Keratinocyte (primary cell): Measurements from ENCODE around the gene WNK4. TPM values are rescaled to one million over a fixed set of nuclear protein-coding genes. Genes with fewer than 3 reads are reported as not detected.
"Not testable (repeated sequence)": the region's sequence is repeated elsewhere in the genome, so short reads cannot be mapped to it uniquely, and the experiment has no call there.

Experiments
- DNase-seq: peaks from one replicate; pipeline ENCODE4 v3.0.0-alpha.2; 2011; ENCODE audit warnings: low read depth, missing footprints, low spot score
- FAIRE-seq: peaks from 2 replicates; lab custom pipeline; 2011; peaks lifted over from hg19 to GRCh38; lab: Jason Lieb, UNC
- H2AFZ ChIP-seq: 2 replicates; pipeline ENCODE4 v1.6.0; 2012; ENCODE audit warnings: low read length, control low read depth, inconsistent platforms; ENCODE audit not compliant: control insufficient read depth
- H3K27ac ChIP-seq: 2 replicates; pipeline ENCODE4 v1.5.1; 2011; ENCODE audit warnings: low read length; ENCODE audit not compliant: control insufficient read depth, insufficient read depth
- H3K27me3 ChIP-seq: 3 replicates; pipeline ENCODE4 v1.6.0; 2011; ENCODE audit warnings: low read length; ENCODE audit not compliant: control insufficient read depth, insufficient read depth; ENCODE audit errors: extremely low read depth
- H3K36me3 ChIP-seq, 2 experiments: 2 replicates in 1 of 2; 3 replicates in 1 of 2; pipeline ENCODE4 v1.5.1; 2011; ENCODE audit warnings: low read length in 2 of 2, mild to moderate bottlenecking in 1 of 2; ENCODE audit not compliant: control insufficient read depth in 2 of 2, insufficient read depth in 2 of 2; ENCODE audit errors: extremely low read depth in 1 of 2
- H3K4me1 ChIP-seq: 3 replicates; pipeline ENCODE4 v1.5.1; 2011; ENCODE audit warnings: low read length; ENCODE audit not compliant: control insufficient read depth, insufficient read depth; ENCODE audit errors: extremely low read depth
- H3K4me2 ChIP-seq: 3 replicates; pipeline ENCODE4 v1.6.0; 2011; ENCODE audit warnings: low read depth, low read length; ENCODE audit not compliant: control insufficient read depth, insufficient read depth; ENCODE audit errors: extremely low read depth
- H3K4me3 ChIP-seq, 3 experiments: fragments of 200-600 bp in 1 of 3; sonication (generic) in 1 of 3; 2 replicates in 2 of 3; 3 replicates in 1 of 3; pipeline ENCODE4 v1.5.1; 2011 to 2016; ENCODE audit warnings: low read length in 3 of 3, mild to moderate bottlenecking in 3 of 3, control low read depth in 2 of 3, inconsistent platforms in 1 of 3, low read depth in 1 of 3, mixed read lengths in 1 of 3, mixed run types in 1 of 3, moderate library complexity in 1 of 3; ENCODE audit not compliant: control insufficient read depth in 2 of 3, insufficient read depth in 2 of 3; ENCODE audit errors: extremely low read depth in 1 of 3
- H3K79me2 ChIP-seq: 2 replicates; pipeline ENCODE4 v1.6.0; 2012; ENCODE audit warnings: low read length; ENCODE audit not compliant: control insufficient read depth, insufficient read depth
- H3K9ac ChIP-seq: 3 replicates; pipeline ENCODE4 v1.6.0; 2011; ENCODE audit warnings: low read length; ENCODE audit not compliant: control insufficient read depth, insufficient read depth; ENCODE audit errors: extremely low read depth
- H3K9me1 ChIP-seq: 3 replicates; pipeline ENCODE4 v1.6.0; 2011; ENCODE audit warnings: low read length; ENCODE audit not compliant: control insufficient read depth, insufficient read depth; ENCODE audit errors: extremely low read depth
- H3K9me3 ChIP-seq: 2 replicates; pipeline ENCODE4 v1.5.1; 2012; ENCODE audit warnings: low read depth, low read length; ENCODE audit not compliant: control insufficient read depth
- H4K20me1 ChIP-seq: 3 replicates; pipeline ENCODE4 v1.6.0; 2011; ENCODE audit warnings: low read length; ENCODE audit not compliant: control insufficient read depth, insufficient read depth; ENCODE audit errors: extremely low read depth
- CTCF ChIP-seq, 3 experiments: IDR thresholded peaks in 1 of 3; conservative IDR thresholded peaks in 1 of 3; optimal IDR thresholded peaks in 1 of 3; 2 replicates in 2 of 3; 3 replicates in 1 of 3; pipeline versions ENCODE3 to v1.5.1; 2011; ENCODE audit warnings: low read length in 3 of 3, mild to moderate bottlenecking in 3 of 3, moderate library complexity in 2 of 3, control low read depth in 1 of 3, inconsistent platforms in 1 of 3; ENCODE audit not compliant: insufficient read depth in 2 of 3; ENCODE audit errors: extremely low read depth in 1 of 3
- EZH2 ChIP-seq: IDR thresholded peaks from one replicate; pipeline ENCODE4 v1.6.1; 2012; ENCODE audit warnings: inconsistent platforms, mild to moderate bottlenecking, low read length, moderate library complexity
- dilution Hi-C: fragments of 300-500 bp; cut with MboI; formaldehyde crosslinking; loops from one replicate; pipeline ENCODE4 v1.7.0; 2020; ENCODE audit warnings: low sequenced_read_pairs; ENCODE audit not compliant: extremely low pct_ligation_motif_present
- polyA plus RNA-seq, 5 experiments: library from polyadenylated mRNA; depleted of rRNA in 3 of 5; stranded (reverse) in 3 of 5; stranded (forward) in 1 of 5; unstranded in 1 of 5; fragments of >200 nt; gene quantifications; 1 replicate in 1 of 5; 2 replicates in 3 of 5; 3 replicates in 1 of 5; pipeline versions ENCODE4 v1.2.1 to v1.2.3, GENCODE V29; 2011 to 2012; ENCODE audit warnings: missing spikeins in 2 of 5, low read depth in 1 of 5, low replicate concordance in 1 of 5

Gene WNK4
- polyA plus RNA-seq, 1 donor (not counting 4 experiments of a cell fraction or from before 2014, with no cell fraction given): 0.04 TPM

GRCh38 chr17:42767512-42767911 is 12.9 kb upstream of the WNK4 start:
- FAIRE-seq: no peak

GRCh38 chr17:42768006-42768405 is 12.4 kb upstream of the WNK4 start:
- H2AFZ ChIP-seq, H3K27me3 ChIP-seq, H3K4me2 ChIP-seq, FAIRE-seq, H3K27ac ChIP-seq, H3K9me1 ChIP-seq, H3K36me3 ChIP-seq, dilution Hi-C loops, H3K9me3 ChIP-seq, H3K79me2 ChIP-seq, H3K9ac ChIP-seq, H3K4me3 ChIP-seq, DNase-seq, H4K20me1 ChIP-seq, H3K4me1 ChIP-seq: not testable (repeated sequence)

More at GRCh38 chr17:42767512-42767911, 12.9 kb upstream of the WNK4 start:
- Histone ChIP-seq H2AFZ (no peak overlapping the region), H3K4me1 (no peaks in the 10 kb centered on the region), H3K9me3 (no peaks in the 10 kb centered on the region), H3K9ac (no peak overlapping the region), H3K27me3 (no peaks in the 10 kb centered on the region), H3K4me2 (no peak overlapping the region), H3K79me2 (no peaks in the 10 kb centered on the region), H3K4me3 (no peak overlapping the region), H3K36me3 (no peaks in the 10 kb centered on the region), H3K27ac (no peak overlapping the region), H3K9me1 (no peaks in the 10 kb centered on the region), H4K20me1 (no peaks in the 10 kb centered on the region)
- dilution Hi-C loops: no loop called here
- TF ChIP-seq EZH2: no peak
- TF ChIP-seq CTCF (optimal IDR thresholded peaks at IDR 0.05 in 1 of 3, IDR thresholded peaks at IDR 0.05 in 1 of 3, conservative IDR thresholded peaks at IDR 0.05 in 1 of 3; ENCODE audit: extremely low read depth in 1 of 3, insufficient read depth in 2 of 3, low read length in 3 of 3): no peak
- no peak for DNase-seq

- H3K9me1 ChIP-seq, H3K4me1 ChIP-seq, H3K36me3 ChIP-seq, dilution Hi-C loops, H3K27ac ChIP-seq, H3K4me2 ChIP-seq, H3K9ac ChIP-seq, H3K79me2 ChIP-seq, H2AFZ ChIP-seq, H3K9me3 ChIP-seq, H3K27me3 ChIP-seq, H3K4me3 ChIP-seq, H4K20me1 ChIP-seq, FAIRE-seq, DNase-seq: not testable (repeated sequence)
Observed at GRCh38 chr17:42769964-42770363, 10.4 kb upstream of the WNK4 start.
